ENCODE data around the gene CTNNA2.

DNA sequence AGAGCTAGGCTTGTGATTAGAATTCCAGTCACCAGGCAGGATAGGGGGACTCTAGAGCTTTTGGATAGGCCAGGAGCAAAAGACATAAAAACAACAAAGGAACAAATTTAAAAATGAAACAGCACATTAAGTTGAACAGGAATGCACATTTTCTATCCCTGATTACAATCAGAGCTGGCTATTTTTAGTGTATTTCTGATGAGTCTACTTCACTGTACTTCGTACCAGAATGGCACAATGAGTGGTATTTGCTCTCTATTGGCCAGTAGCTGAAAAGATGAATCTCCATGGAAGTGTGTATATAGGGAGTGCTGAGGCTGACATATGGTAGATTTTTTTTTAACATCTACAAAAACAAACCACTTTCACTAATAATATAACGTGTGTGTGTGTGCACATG, 825.9 kb downstream of the CTNNA2 start:
- TF ChIP-seq RARB (CRISPR knock-in tag; IDR thresholded peaks at IDR 0.05) (no peak), CREB5 (CRISPR knock-in tag; IDR thresholded peaks at IDR 0.05; ENCODE audit: low read depth) (no peak), ZFP30 (CRISPR knock-in tag; IDR thresholded peaks at IDR 0.05) (no peak), TCF4 (CRISPR knock-in tag; IDR thresholded peaks at IDR 0.05; ENCODE audit: borderline replicate concordance) (no peak), SNAI2 (CRISPR knock-in tag; IDR thresholded peaks at IDR 0.05) (no peak), ZFP3 (CRISPR knock-in tag; IDR thresholded peaks at IDR 0.05) (no peak), BACH2 (CRISPR knock-in tag; IDR thresholded peaks at IDR 0.05; ENCODE audit: borderline replicate concordance) (no peak), PPARA (CRISPR knock-in tag; IDR thresholded peaks at IDR 0.05; ENCODE audit: borderline replicate concordance) (no peak), TOX (CRISPR knock-in tag; IDR thresholded peaks at IDR 0.05; ENCODE audit: borderline replicate concordance) (no peak)
- TF ChIP-seq, protein P1, sequence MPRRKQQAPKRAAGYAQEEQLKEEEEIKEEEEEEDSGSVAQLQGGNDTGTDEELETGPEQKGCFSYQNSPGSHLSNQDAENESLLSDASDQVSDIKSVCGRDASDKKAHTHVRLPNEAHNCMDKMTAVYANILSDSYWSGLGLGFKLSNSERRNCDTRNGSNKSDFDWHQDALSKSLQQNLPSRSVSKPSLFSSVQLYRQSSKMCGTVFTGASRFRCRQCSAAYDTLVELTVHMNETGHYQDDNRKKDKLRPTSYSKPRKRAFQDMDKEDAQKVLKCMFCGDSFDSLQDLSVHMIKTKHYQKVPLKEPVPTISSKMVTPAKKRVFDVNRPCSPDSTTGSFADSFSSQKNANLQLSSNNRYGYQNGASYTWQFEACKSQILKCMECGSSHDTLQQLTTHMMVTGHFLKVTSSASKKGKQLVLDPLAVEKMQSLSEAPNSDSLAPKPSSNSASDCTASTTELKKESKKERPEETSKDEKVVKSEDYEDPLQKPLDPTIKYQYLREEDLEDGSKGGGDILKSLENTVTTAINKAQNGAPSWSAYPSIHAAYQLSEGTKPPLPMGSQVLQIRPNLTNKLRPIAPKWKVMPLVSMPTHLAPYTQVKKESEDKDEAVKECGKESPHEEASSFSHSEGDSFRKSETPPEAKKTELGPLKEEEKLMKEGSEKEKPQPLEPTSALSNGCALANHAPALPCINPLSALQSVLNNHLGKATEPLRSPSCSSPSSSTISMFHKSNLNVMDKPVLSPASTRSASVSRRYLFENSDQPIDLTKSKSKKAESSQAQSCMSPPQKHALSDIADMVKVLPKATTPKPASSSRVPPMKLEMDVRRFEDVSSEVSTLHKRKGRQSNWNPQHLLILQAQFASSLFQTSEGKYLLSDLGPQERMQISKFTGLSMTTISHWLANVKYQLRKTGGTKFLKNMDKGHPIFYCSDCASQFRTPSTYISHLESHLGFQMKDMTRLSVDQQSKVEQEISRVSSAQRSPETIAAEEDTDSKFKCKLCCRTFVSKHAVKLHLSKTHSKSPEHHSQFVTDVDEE (CRISPR knock-in tag; IDR thresholded peaks at IDR 0.05) = no peak
